HEK293T (cell line): ENCODE measurements around the gene MRPL12.
"Not testable (repeated sequence)": the region's sequence is repeated elsewhere in the genome, so short reads cannot be mapped to it uniquely, and the experiment has no call there.

Source experiments
- CTCF ChIA-PET: fragments of 350-600 bp; formaldehyde crosslinking; extraction: SDS; loops from one replicate; lab custom pipeline; 2021; ENCODE audit warnings: antibody characterized with exemption, inconsistent platforms; lab: Yijun Ruan, JAX
- POLR2A ChIA-PET: fragments of 350-600 bp; formaldehyde crosslinking; extraction: SDS; loops from one replicate; lab custom pipeline; 2020; ENCODE audit warnings: antibody characterized with exemption, inconsistent platforms; lab: Yijun Ruan, JAX
- DNase-seq: peaks from one replicate; pipeline ENCODE4 v3.0.0; 2012; ENCODE audit warnings: mixed read lengths; ENCODE audit errors: extremely low spot score
- ARNT ChIP-seq: fragments of 450-650 bp; IDR thresholded peaks from 2 replicates; pipeline ENCODE4 v1.6.1; 2017; ENCODE audit warnings: mild to moderate bottlenecking
- BHLHE40 ChIP-seq: fragments of 450-650 bp; IDR thresholded peaks from 2 replicates; pipeline ENCODE4 v1.6.1; 2016; ENCODE audit warnings: mild to moderate bottlenecking, moderate library complexity, borderline replicate concordance
- CTBP1 ChIP-seq: fragments of 450-650 bp; IDR thresholded peaks from 2 replicates; pipeline ENCODE4 v1.6.1; 2016; ENCODE audit warnings: borderline replicate concordance
- ELF4 ChIP-seq: fragments of 450-650 bp; IDR thresholded peaks from 2 replicates; pipeline ENCODE4 v1.6.1; 2017; ENCODE audit warnings: antibody characterized with exemption
- FOXA1 ChIP-seq: fragments of 450-650 bp; IDR thresholded peaks from 2 replicates; pipeline ENCODE4 v1.6.1; 2016; ENCODE audit warnings: mild to moderate bottlenecking
- FOXK2 ChIP-seq: fragments of 450-650 bp; IDR thresholded peaks from 2 replicates; pipeline ENCODE4 v1.6.1; 2016; ENCODE audit warnings: mild to moderate bottlenecking
- FOXM1 ChIP-seq: fragments of 450-650 bp; IDR thresholded peaks from 2 replicates; pipeline ENCODE4 v1.6.1; 2017; ENCODE audit warnings: mild to moderate bottlenecking, borderline replicate concordance
- HDGF ChIP-seq: fragments of 450-650 bp; IDR thresholded peaks from 2 replicates; pipeline ENCODE4 v1.6.1; 2017; ENCODE audit warnings: antibody characterized with exemption, borderline replicate concordance
- L3MBTL2 ChIP-seq: fragments of 450-650 bp; conservative IDR thresholded peaks from 2 replicates; pipeline ENCODE4 v1.6.1; 2016; ENCODE audit warnings: mild to moderate bottlenecking
- LEF1 ChIP-seq: fragments of 450-650 bp; IDR thresholded peaks from 2 replicates; pipeline ENCODE4 v1.6.1; 2017; ENCODE audit warnings: mild to moderate bottlenecking, borderline replicate concordance
- NFRKB ChIP-seq: fragments of 450-650 bp; IDR thresholded peaks from 2 replicates; pipeline ENCODE4 v1.6.1; 2016; ENCODE audit warnings: mild to moderate bottlenecking, moderate library complexity
- PKNOX1 ChIP-seq: fragments of 450-650 bp; IDR thresholded peaks from 2 replicates; pipeline ENCODE4 v1.6.1; 2016
- SP1 ChIP-seq: fragments of 450-650 bp; IDR thresholded peaks from 2 replicates; pipeline ENCODE4 v1.6.1; 2017
- TARDBP ChIP-seq: fragments of 450-650 bp; IDR thresholded peaks from 2 replicates; pipeline ENCODE4 v1.6.1; 2016
- ZNF384 ChIP-seq: fragments of 450-650 bp; IDR thresholded peaks from 2 replicates; pipeline ENCODE4 v1.6.1; 2016

The MRPL12 gene

GRCh38 chr17:81666342-81667191, 36.6 kb upstream of the MRPL12 start, which contains the start of the genes CCDC137 and OXLD1:
CCDC137 (plus strand) TSS chr17:81666737; CDS start chr17:81666767, 30 bp downstream.
OXLD1 (minus strand) TSS chr17:81666605; CDS start chr17:81666577, 28 bp downstream.
- TF ChIP-seq L3MBTL2, result peak; percentile 53; the same call in 1 of the 2 replicates
- no peak for TF ChIP-seq ZNF384
- TF ChIP-seq ELF4, result peak; percentile 100
- peak; percentile 100 for TF ChIP-seq PKNOX1
- peak; percentile 98 for DNase-seq
- POLR2A ChIA-PET, result interaction anchor here (0.7 to 2.8 kb wide), 15 partner anchors 9 to 202 kb away, joined by 3 to 29 read pairs (median 4); partner anchors contain the start of genes ARL16, HGS, MCRIP1 and MRPL12
- CTCF ChIA-PET, result no interaction called here

- CTCF ChIA-PET, result no interaction called here
- peak; percentile 67 for DNase-seq
- POLR2A ChIA-PET, result interaction anchor here (0.6 to 3.0 kb wide), 6 partner anchors 8 to 35 kb away, joined by 3 to 21 read pairs (median 3); partner anchors contain the start of genes ARL16 and HGS
- no peak for TF ChIP-seq ZNF384
- no peak for TF ChIP-seq TARDBP
Observed at GRCh38 chr17:81667754-81668153, 35.4 kb upstream of the MRPL12 start.

GRCh38 chr17:81672504-81672903, 30.7 kb upstream of the MRPL12 start:
- TF ChIP-seq BHLHE40, result no peak
- TF ChIP-seq SP1, result no peak
- CTCF ChIA-PET, result no interaction called here

GRCh38 chr17:81672954-81673353, 30.2 kb upstream of the MRPL12 start:
- DNase-seq, result no peak
- CTCF ChIA-PET, result no interaction called here
- TF ChIP-seq L3MBTL2 (no peak), ARNT (no peak), SP1 (no peak), ZNF384 (no peak), BHLHE40 (no peak), FOXA1 (no peak), ELF4 (no peak), LEF1 (no peak), NFRKB (no peak), PKNOX1 (no peak)
- POLR2A ChIA-PET, result interaction anchor here (0.9 to 4.3 kb wide), 3 partner anchors 11 to 161 kb away, joined by 3 to 27 read pairs (median 3); partner anchors contain the start of genes ARL16, HGS and MCRIP1

More at GRCh38 chr17:81672504-81672903, 30.7 kb upstream of the MRPL12 start:
- POLR2A ChIA-PET, result interaction anchor here (0.9 to 4.3 kb wide), 3 partner anchors 11 to 161 kb away, joined by 3 to 27 read pairs (median 3); partner anchors contain the start of genes ARL16, HGS and MCRIP1
- no peak for DNase-seq

- ChIA-PET POLR2A (interaction anchor here (1.2 to 4.3 kb wide), 2 partner anchors 10 to 106 kb away, joined by 3 to 27 read pairs; partner anchors contain the start of genes ARL16 and HGS), CTCF (no interaction called here)
- no peak for DNase-seq
- no peak for TF ChIP-seq ZNF384
- no peak for TF ChIP-seq LEF1
- no peak for TF ChIP-seq FOXM1
- no peak for TF ChIP-seq CTBP1
- TF ChIP-seq NFRKB, result no peak
- TF ChIP-seq HDGF, result no peak
- TF ChIP-seq ARNT, result no peak
- no peak for TF ChIP-seq ELF4
- TF ChIP-seq FOXK2, result no peak
- no peak for TF ChIP-seq TARDBP
Observed at GRCh38 chr17:81673561-81674258, 29.5 kb upstream of the MRPL12 start.

- POLR2A ChIA-PET, result interaction anchor here (1.2 to 4.3 kb wide), 6 partner anchors 8 to 191 kb away, joined by 3 to 27 read pairs (median 10); partner anchors contain the start of genes ARL16, CCDC137, HGS and MRPL12
- CTCF ChIA-PET, result interaction anchor here (0.6 to 1.4 kb wide), 7 partner anchors 14 to 190 kb away, joined by 3 to 7 read pairs (median 4); no protein-coding TSS in a partner anchor
- DNase-seq, result not testable (repeated sequence)
Observed at GRCh38 chr17:81675515-81676221, 27.5 kb upstream of the MRPL12 start.
